Hypothalamus (tissue), 51 donors: Measurements from ENCODE around the gene BICD1.
A peak's percentile ranks its signal among the peaks of the same experiment; 100 is the strongest.

Experiments
- DNase-seq, 51 donors: peaks; one replicate each; lab custom pipeline; 2025; lab: John Stamatoyannopoulos, UW

BICD1 gene

GRCh38 chr12:32312049-32312670, 205.5 kb downstream of the BICD1 start:
- peak in 3 of 51 donors; percentile 2 to 16 (median 3) for DNase-seq

DNA sequence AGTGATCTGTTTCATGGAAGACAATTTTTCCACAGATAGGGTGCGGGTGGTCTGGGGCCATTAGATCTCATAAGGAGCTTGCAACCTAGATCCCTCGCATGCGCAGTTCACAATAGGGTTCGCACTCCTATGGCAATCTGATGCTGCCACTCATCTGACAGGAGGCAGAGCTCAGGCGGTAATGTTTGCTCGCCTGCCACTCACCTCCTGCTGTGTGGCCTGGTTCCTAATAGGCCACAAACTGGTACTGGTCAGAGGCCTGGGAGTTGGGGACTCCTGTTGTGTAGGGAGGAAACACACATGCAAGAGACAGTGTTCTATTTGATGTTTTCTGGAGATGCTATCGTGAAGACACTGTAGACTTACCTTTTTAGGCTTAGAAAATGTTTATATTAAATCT, 215.7 kb downstream of the BICD1 start:
- DNase-seq: no peak

DNA sequence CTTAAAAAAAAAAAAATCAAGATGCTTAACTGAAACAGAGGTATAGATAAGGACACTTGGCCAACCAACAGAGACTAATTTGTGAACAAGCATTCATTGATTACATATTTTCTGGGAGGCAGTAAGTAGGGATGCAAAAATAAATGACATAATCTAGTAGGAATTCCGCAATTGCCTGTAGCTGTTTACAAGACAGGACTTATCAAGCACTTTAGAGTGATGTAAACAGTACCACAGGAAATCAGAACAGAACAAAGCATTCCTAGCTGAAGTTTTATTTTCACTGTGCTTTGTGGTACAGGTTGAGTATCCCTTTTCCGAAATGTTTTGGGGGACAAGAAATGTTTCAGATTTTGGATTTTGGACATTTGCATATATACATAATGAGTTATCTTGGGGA, 224.5 kb downstream of the BICD1 start:
- DNase-seq: no peak

GRCh38 chr12:32332446-32332845, 225.8 kb downstream of the BICD1 start:
- DNase-seq: no peak

DNA sequence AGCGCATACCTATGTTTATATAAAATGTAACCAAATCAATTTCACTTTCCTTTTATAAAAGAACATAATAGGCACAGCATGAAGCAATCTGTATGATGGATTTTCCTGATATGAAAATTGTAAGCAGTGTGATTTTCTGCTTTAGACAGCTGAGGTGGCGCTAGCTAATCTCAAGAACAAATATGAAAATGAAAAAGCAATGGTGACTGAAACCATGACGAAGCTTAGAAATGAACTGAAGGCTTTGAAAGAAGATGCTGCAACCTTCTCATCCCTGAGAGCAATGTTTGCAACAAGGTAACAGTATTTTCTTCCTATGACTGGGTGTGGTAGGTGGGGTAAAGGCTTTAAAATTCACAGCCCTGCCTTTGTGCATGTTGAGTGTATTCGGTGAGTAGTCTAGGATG, 227.7 kb downstream of the BICD1 start:
- no peak for DNase-seq

GRCh38 chr12:32336261-32336660, 229.6 kb downstream of the BICD1 start:
- DNase-seq: no peak

DNA sequence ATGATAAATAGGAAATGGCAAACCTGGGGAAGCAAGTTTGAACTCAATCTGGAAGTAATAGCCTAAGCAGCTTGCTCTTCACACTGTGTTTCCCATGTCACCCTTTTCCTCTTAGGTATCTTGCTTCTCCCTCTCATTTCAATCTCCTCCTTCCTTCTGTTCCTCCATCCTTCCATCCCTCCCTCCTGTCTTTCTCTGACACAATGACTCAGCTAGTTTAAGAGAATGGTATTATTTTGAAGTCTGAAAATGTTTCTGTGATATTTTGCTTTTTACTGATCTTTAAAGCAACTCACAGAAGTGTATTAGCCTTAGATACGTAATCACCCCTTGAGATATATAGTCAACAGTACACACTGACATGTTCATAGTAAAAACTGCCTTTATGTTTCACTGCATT, 236.8 kb downstream of the BICD1 start:
- DNase-seq: no peak

DNA sequence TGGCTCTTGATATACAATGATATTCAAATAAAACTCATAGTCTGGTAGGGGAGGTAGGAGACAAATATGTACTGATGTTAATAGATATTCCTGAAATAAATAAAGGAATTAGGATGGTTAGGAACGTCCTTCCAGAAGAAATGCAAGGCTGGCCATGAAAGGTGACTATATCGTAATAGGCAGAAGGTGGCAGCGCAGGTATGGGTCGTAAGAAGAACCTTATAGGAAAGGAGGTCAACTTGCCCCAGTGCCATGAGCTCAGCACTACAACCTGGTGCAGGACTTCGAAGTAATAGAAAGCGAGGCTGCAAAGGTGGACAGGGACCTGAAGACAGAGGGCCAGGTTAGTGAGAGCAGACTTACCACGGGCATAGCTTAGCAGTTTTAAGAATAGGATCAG, 237.4 kb downstream of the BICD1 start:
- no peak for DNase-seq

DNA sequence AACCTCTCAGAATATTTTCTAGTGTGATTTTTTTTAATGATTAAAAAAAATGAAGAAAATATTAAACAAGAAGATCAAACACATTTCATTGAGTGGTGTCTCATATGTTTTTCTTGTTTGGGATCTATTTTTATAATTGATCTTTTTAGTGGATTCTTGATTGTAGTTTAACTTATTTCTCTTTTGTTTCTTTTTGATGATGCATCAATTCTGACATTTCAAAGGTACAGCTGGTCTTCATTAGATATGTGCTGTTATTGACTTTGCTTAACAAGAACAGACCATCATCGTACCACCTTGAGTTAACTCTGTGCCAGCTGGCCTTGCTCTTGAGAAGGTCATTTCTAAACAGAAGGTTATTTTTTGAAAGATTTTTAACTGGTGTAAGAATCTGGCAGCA, 246.9 kb downstream of the BICD1 start:
- DNase-seq: no peak

- DNase-seq: no peak
Observed at GRCh38 chr12:32357601-32358249, 251.1 kb downstream of the BICD1 start.

DNA sequence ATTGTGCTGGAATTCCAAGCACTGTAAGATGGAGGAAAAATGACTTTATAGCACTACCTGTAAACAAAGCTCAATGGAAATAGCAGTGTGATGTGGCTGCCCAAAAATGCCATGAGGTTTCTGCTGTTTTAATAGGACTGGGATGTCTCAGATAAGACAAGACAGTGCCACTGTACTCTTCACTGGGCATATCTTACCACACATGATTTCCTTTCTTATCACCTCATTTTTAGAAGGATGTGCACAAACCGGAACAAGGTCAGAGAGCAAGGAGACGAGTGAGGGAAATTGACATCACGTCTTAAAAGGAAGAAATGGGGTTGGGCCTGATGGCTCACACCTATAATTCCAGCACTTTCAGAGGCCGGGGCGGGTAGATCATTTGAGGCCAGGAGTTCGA, 254.3 kb downstream of the BICD1 start:
- DNase-seq: no peak

- DNase-seq: no peak
Observed at GRCh38 chr12:32362892-32363291, 256.2 kb downstream of the BICD1 start.

- DNase-seq: peak in 25 of 51 donors; percentile 0 to 55 (median 12)
Observed at GRCh38 chr12:32365473-32366064, 258.9 kb downstream of the BICD1 start.

DNA sequence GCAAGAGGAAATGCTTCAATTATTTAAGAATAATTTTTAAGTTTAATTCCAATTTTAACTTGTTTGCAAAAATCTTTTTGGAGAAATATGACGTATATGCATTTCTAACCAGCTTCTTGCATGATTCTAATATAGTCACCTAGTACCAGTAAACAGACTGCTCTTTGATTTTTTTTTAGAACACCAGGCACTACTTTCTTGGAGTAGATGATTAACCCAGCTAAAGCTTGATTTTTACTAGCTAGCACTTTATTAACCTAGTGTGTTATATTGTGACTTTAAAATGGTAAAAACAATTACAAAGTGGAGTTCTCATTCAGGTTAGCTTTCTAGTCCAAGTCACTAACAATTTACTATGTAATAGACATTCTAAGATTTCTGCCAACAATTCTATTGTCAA, 260.1 kb downstream of the BICD1 start:
- DNase-seq: no peak

- no peak for DNase-seq
Observed at GRCh38 chr12:32367381-32367780, 260.7 kb downstream of the BICD1 start.

DNA sequence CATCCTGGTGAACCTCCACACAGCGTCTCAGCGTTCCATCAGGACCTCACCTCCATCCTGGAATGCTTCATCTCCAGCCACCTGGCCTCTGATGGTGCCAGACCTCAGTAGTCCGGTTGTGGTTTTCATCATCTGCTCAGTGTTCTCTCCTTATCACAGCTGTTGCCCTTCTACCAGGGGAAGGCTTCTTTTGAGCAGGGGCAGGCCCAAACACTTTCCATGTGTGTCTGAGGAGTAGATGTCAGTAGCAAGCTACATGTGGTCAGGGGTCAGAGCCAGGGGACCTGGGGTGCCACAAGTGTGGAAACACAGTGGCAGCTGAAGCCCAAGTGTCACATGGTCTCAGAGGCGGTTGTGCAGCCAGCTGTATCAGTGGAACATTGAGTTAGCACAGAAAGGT, 262.6 kb downstream of the BICD1 start:
- DNase-seq: no peak

DNA sequence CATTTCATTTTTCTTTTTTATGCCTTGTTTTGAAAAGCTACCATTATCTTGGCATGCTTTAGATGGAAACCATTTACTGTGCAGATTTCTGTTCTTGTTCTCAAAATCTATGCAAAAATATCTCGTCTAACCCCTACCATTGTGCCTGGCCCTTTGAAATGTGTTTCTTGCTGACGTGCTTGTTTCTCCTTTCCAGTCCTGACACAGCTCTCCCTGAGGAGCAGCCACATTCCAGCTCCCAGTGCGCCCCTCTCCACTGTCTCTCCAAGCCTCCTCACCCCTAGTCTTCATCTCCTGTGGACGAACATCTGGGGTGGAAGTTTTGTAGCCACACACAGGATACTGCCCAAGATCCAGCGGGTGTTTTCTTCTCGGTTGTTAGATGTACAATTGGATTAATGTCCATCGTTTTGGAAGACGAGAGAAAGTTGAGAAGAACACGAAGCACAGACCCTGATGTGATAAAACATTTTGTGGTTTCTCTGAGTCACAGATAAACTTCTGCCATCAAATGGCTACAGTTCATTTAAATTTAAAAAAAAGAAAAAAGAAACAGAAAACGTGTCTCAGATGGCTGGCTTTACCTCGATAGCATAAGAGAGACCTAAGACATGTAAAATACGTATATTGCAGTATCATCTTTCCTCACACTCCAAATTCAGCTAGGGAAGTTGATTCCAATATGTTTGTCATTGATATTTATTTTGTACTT, 270.9 kb downstream of the BICD1 start:
- DNase-seq: no peak

DNA sequence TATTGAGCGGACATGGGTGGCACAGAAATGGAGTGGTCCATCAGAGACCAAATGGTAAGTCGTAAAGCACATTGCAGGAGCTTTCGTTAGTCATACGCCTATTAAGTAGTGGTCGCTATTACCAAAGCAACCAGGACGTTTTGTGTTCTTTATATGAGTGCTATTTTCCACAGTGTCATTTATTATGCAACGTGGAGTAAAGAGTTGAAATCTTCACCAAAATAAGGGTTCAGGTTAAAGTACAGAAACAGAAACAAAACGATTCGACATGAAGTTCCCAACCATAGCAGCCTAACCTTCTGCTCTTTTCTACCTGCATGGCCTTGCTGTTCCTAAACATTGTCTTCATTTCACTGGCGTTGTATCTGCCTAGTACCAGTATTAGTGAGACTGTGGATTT, 272.6 kb downstream of the BICD1 start:
- no peak for DNase-seq

DNA sequence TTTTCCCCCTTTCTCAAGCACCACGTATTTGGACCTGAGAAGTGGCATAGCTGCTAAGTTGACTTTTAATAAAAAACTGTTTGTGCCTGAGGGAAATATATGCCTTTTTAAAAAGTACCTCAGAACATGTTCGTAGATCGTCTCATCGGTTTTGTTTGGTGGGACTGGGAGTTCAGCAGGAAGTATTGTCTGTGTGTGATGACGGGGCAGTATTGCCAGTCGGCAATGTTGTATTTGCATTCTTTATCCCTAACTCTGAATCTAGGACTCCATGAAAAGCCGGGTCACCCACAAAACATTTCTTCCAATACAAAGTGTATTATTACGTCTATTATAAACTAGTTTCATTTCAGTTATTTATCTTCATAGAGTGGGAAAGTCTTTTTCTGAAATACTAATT, 273.0 kb downstream of the BICD1 start:
- no peak for DNase-seq

DNA sequence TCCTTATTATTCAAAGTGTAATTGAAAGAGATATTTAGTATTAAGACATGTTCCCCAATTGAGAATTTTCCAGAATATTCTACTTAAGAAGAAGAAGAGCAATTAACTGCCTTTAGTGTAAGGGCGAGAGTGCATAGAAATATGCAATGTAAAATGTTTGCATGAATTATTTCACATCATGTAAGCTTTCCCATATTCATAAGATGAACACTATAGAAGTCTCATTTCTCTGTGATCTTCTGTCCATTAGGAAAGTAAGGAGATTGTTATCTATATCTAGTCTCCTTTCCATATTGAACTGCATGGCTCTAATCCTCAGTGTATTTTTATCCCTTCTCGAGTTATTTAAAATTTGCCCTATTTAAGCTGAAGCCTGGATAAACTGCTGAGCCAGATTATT, 275.6 kb downstream of the BICD1 start:
- no peak for DNase-seq

- peak in 2 of 51 donors; percentile 1 to 7 for DNase-seq
Observed at GRCh38 chr12:32390572-32391219, 284.0 kb downstream of the BICD1 start.
